NCI-H146 treated with DMSO at 0.1 percent for 48 hours (cell line): Measurements from ENCODE around the gene PDE4B.

Experiments
- DNase-seq: peaks from one replicate; lab custom pipeline; 2025; ENCODE audit not compliant: unreplicated experiment; lab: John Stamatoyannopoulos, UW

PDE4B gene

DNA sequence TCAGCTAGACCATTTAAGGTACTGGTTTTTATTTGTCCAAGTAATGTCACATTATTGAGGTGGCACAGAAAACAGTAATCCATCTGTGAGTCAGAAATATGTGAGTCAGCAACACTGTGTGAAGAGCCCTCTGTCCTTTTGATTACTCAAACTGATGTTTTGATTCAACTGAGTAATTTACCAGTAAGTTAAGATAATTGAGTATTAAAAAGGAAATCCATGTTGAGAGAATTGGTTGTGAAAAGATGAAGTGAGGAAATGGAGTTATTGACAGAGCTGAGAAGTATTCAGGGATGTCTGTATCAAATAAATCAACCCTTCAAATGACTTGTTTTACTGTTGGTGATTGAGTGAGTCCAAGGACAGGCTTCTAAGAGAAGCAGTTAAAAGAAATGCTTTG is 438.5 kb downstream of the PDE4B start:
- DNase-seq: no peak

DNA sequence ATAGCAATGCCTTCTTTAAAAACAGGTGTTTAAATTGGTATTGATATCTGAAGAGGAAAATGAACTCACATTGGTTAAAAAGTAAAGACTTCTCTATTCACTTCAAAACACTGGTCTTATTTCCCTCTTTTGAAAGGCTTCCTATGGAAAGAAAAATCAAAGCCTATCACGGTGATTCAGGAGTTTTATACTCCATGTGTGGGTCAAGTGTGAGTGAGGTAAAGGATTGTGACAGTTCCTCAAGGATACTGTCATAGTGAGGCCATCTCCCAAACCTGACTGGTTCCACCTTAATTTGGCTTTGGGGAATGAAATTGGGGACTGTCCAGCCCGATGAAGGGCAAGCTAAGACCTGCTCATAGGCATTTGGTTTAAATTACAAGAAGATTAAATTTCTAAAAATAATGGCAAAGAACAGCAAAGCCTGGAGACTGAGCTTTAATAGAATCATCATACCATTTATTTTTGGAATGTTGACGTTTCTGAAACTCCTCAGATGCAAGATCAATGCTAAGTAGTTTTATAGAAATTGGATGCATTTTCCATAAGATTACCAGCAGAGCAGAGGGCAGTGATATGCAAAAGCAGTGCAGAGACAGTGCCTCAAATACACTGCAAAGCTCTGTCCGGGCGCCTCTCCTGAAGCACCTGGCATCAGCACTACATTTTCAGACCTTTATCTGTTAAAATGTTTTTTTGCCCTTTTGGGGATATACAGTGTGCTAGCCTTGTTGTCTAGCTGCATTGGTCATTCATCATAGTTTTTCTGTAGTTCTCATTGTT is 439.2 kb downstream of the PDE4B start:
- no peak for DNase-seq

DNA sequence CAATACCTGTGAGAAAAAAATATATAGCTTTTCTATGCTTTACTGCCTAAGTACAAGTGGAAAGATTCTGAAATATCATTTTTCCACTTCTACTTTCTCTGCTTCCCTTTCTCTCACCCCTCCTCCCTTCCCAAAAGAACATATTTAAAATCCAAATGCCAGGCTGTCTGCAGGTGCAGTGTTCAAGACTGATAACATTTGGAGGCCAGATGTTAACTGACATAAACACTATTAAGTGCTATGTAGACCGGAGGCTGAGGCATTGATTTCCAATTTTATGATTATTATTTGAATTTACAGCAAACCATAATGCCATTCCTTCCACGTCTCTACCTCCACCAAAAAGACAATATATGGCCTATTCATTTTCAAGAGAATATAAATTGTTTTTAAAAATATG is 444.3 kb downstream of the PDE4B start:
- DNase-seq: no peak

DNA sequence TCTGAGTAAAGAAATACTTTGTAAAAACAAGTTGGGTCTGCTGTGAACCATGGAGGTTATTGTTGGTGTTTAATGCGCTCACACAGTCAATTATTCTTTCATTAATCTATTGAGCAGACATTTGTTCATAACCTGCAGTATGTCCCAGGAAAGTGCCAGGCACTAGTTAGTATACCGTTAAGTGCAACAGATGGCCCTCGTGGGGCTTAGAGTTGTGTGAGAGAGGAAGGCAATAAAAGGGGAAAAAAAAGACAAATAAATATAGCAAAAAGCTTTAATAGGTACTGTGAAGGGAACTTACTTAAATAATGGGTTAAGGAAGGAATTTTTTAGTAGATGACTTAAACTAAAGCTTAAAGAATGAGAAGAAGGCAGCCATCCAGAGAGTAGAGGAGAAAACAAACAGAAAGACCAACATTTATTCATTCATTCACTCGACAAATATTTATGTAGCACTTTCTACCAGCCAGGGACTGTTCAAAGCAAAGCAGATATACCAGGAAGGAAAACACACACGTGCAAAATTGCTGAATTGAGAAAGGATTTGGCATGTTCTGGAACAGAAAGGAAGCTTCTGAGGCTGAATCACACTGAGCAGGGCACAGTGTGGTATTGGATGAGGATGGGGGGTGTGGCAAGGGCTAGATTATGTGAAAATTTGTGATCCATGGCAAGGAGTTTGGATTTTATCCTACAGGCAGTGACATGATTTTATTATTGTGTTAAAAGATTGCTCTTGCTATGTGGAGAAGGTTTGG is 445.2 kb downstream of the PDE4B start:
- no peak for DNase-seq

DNA sequence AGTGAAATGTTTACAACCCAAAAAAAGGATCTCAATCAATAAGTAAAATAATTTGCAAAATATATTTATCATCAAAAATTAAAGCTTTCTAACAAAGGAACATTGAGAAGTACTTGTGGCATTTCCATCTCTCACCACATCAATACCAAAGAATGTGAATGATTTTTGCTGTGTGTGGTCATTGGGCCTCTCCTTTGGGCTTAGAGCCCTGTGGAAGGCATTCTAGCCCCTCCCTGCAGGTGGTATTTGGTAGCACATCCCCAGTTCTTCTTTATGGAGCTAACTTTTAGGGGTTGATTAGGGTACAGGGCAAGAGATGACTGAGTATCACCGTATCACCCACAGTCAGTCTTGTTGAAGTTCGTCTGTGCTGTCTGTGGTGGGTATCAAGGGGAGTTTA is 447.1 kb downstream of the PDE4B start:
- DNase-seq: no peak

DNA sequence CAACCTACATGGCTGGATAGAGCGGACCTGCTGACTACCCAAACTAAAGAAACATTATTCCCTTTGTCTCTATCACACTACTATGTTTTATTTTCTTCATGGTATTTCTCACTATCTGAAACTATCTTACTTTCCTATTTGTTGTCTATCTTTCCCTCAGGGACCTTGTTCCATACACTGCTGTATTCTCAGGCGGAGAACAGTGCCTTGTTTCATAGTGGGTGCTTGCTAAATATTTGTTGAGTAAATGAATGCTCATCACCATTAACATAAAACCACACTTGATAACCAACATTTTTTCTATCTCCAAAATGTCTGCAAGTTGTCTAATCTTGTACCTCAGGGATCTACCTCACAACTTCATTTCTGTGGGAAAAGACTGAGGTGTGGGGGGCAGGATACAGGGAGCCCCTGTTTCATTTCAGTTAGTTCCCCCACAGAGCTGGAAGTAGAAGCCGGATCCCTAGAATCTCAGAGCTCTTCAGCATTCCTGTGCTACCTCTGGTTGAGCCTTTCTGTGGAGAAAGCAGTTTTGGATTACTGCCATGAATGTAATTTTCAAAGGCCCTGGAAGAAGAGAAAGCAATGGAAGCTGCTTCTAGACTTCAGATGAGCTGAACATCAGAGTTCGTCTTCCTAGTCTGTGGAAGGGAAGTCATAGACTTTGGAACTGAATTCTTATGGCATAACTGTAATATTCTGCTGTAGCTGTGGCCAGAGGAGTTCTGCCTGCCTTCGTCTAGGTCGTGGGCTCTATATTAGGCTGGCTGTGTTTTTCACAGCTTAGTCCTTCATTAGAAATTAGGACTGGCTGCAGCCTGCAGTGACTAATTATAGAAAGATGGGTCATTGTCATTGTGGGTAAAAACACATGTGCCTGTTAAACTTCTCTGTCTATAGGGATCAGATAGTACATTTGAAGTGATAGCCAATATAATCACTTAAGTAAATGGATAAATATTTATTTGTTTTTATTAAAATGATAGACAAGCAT is 448.1 kb downstream of the PDE4B start:
- DNase-seq: no peak

DNA sequence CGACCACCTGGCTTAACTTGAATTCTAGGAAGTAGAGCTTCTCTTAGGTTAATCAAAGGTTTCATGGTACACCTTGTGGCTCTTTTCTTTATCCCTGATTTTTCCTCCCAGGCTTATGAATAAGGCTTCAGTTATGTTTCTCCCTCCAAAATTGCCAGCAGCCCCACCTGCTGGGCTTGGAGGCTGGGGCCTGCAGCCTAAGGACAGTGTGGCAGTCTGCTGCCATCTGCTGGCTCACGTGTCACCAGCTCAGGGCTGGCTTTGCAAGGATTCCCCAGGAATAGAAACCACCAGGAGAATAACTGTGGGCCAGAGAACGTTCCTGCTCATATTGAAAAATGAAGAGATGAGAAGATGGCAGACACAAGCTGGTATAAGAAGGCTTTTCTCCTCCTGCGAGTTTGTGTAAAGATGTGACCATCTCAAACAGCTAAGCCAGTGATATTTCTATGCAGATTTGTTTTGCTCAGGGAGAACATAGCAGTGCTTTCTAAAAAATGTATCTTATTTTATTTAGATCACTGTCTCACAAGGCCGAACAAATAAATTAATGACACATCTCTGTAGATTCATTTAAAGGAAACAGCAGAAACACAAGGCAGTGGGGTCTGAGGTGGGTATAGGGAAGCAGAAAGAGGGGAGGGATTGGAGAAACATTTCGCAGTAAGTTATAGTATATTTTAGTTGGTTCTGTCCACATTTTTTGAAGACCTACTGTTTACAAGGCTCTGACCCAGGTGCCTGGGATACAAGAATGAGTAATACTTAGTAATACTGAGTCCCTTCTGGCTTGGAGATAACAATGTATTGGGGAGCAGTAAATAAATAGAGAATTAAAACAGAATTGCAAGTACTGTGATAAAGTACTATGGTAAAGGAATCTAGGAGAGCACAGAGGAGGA is 450.2 kb downstream of the PDE4B start:
- DNase-seq: peak; percentile 7

DNA sequence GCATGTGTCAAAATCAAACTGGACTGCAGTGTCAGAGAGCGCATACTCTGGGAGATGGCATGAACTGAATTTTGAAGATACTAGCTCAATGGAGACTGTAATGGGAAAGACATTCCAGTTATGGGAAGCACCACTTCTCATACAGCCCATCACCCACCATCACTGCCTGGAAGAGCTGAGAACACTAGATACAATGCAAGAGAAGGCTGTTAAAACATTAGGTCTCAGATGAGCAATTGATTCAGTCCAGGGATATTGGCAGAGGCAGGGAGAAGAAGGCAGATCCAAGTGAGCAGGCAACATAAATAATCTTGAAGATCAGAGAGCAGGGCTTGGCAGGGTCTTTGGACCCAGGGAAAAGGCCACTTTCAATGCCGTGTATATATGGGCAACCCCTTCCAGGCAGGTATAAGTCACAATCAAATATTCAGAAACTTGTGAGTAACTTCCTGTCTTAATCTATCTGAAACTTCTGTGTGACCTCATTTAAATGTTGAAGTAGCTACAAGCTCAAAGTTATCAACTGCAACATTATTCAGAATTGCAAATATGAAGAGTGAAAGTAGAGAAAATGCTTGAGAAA is 450.9 kb downstream of the PDE4B start:
- DNase-seq: no peak

DNA sequence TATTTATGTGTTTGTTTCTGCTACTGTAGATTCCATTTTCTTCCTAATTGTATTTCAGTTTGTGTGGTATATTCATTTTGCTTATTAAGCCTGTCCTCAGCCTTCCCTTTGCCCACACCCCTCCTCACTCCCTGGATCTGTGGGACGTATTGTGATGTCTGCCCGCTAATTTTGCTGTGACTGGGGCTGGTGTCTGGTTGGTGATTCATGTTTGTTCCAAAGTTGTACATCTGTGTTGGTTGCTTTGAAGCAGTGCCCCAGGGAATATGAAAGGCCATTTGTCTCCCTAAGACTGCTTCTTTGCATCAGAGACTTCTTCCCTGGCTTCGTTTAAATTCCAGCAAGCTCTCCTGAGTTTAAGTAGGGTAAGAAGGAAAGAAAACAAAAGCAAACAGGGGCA is 451.7 kb downstream of the PDE4B start:
- DNase-seq: no peak

DNA sequence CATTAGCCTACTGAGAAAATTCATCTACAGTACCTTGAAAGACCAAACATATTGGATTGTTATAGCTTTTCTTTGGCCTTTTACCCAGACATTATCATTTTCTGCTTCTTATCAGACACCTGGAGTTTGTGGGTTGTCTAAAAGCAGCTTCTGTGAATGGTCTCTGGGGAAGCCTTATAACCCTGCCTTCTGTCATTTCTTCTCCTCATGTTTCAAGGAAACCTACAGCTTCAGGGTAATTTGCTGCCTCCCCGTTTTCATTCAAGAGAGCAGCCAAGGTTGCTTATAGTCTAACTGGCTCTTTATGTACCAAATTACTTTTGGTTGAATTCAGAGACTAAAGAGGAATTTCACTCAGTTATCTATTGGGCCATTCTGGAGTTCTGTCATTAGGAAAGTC is 453.0 kb downstream of the PDE4B start:
- DNase-seq: no peak

DNA sequence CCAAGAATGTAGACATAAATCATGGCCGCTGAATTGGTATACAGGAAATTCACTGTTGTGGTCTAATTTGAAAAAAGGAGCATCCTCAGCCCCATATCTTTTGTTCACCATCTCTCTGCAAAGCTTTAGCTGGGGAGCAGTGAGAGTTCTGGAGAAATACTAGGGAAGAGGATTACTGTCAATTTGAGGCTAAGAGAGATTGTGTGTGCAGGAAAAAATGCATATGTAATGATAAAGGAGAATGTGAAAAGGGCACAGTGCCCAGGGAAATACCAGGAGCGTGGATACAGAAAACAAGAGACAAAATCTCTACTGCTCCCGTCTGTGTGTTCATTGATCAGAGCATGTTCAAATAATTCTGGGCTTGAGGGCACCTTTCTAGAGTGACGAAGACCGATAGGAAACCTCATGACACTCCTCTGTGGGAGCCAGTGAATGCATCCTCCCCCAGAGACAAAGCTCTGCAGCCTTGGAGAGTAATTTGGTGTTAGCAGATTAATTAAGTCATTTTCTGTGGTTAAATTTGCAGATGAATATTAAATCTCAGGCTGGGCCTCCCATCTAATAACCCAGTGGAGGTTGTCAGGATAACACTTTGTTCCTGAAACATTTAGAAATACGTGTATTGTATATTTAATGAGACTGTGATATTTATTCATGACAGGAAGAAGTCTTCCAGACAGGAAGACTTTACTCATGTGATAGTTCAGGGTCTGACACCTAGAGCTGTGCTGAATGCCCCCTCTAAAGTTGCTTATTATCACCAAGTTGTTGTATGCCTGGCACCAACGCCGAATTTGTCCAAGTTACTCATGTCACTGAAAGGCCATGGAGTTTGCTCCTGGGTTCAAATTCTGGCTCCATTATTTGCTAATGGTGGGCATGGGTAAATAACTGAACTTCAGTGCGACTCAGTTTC is 453.9 kb downstream of the PDE4B start:
- no peak for DNase-seq

DNA sequence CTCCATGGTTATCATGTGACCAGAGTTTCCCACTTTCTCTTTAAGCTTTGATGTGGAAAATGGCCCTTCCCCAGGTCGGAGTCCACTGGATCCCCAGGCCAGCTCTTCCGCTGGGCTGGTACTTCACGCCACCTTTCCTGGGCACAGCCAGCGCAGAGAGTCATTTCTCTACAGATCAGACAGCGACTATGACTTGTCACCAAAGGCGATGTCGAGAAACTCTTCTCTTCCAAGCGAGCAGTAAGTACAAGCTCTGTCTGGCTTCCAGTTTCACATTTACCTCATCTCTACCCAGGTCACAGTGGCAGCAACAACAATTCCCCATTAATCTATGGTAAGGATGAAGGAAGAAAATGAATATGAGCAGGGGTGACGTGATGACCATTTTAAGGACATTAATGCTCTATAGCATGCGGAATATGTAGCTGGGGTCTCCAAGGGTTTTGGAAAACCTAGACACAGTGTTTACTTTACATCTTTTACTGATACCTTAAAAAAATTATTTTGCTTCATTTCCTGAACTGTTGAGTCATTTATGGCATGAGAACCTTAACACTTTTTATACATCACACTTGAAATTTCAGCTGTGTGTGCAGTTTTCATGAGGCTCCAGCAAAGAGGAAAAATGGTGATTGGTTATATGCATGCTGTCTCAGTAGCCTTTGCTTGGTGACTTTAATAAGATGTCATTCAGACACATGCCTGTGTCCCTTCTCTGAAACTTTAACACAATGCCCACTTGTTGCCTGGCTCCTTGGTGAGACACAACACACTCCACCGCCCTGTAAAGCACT is 454.9 kb downstream of the PDE4B start:
- no peak for DNase-seq

DNA sequence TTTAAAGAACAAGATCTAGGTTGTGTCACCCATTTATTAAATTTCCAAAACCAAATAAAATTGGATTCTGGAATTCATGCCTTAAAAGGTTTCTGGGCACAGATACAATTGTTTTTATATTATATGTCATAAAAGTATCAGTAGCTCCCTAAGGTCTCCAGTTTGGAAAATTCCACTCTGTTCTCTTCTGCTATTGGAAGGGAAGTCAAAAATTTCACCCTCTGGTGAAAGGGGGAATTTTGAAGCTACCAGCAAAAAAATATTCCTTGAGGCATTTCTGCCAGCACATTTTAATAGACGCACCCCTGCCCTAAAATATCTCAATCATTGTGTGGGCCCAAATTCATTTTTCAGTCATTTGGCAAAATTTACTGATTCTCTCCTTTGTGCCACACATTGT is 455.6 kb downstream of the PDE4B start:
- DNase-seq: no peak

DNA sequence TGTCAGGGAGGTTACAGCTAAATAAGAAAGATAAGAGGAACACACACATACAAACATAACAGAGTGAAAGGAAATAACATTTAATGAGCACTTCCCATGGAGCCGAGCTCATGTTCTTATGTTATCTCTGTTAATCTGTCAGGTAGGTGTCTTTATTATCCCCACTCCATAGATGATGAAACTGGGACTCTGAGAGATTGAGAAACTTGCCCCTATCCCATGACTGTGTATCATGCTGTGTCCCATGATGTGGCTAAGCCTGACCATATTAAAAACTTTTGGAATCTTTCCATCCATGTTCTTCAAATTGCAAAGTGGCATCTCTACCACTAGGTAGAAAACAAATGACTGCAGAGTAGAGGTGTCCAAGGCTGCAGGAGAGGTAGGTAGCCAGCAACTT is 456.1 kb downstream of the PDE4B start:
- no peak for DNase-seq

DNA sequence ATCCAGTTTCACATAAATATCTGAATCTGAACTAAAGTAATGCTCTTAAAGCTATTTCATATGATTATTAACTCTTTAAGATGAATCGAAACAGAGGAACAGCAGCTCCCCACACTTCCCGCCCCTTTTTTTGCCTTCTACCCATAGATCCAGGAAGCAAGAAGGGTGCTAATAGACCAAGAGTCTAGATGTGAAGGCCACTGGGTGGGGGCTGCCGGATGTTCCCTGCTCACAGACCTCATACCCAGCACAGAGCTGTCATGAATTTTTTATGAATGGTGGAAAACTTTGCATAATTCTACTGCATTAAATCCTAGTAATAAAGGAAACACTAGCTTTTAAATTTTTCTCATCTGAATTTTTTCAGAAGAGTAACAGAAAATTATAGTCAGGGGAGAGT is 457.4 kb downstream of the PDE4B start:
- no peak for DNase-seq

DNA sequence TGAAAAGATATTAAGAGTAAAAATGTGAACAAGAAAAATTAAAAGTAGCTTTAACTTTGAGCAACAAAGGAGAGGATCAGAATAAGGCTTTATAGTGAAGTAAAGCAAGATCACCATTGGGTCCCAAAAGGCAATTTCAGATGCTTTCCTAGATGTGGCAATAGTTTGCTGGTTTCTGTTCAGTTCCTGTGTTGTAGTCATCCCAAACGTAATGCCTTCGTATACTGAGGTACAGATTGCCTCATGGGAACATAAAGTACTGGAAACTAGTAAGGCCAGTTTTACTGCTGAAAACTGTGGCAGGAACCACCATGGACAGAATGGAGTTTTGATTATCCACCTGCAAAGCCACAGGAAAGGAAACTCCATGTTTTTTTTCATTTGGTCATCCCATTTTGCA is 457.8 kb downstream of the PDE4B start:
- DNase-seq: no peak

DNA sequence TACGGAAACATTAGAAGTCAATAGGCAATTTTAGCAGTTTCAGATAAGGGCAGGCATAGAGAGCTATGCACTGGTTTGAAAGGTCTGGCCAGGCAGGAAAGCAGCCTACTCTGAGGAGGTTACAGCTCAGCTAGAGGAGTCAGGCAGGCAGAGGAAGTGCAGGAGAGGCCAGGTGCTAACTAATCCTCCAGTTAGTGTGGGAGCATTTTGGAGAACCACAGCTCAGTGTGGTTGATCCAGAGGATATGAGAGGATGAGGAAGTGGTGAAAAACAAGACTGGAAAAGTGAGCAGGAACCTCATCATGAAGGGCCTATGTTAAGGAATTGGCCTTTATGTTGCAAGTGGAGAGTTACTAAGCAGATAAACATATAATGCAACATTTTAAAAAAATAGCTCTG is 458.9 kb downstream of the PDE4B start:
- DNase-seq: no peak

DNA sequence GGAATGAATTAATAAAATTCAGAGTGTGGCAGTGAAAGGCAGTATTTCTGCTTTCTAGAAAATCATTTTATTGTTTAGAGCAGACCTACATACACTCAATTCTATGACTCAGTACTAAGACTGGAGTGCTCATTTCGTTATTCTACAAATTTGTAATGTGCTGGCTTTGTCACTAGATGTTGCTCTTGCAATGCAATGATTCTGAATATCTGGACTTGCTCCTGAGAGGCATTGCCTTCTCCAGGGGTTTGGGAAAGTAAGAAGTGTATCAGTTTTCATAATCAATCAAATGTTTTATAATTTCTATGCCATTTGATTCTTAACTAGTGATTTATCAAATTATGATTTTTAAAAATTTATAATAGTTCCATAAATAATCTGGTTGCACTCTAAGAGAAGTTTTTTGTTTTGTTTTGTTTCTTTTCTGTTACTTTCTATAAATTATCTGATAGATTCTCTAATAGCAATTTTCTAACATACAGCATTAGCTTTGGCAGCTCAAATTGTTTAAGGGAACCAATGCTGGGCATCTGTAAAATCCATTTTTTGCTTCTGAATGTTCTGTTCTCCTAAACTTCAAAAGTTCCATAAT is 460.7 kb downstream of the PDE4B start:
- no peak for DNase-seq
